SK-N-SH (cell line): Measurements from ENCODE around the gene PANX2. TPM values are rescaled to one million over a fixed set of nuclear protein-coding genes. Genes with fewer than 3 reads are reported as not detected.
A peak's percentile ranks its signal among the peaks of the same experiment; 100 is the strongest.

Experiments
- CTCF ChIA-PET: fragments of 300-600, 350-600 bp; formaldehyde crosslinking; extraction: SDS; loops from one replicate; lab custom pipeline; 2021; lab: Yijun Ruan, JAX
- POLR2A ChIA-PET: fragments of 350-600 bp; sonication (Branson Sonifier 250); formaldehyde crosslinking; extraction: SDS; loops from one replicate; lab custom pipeline; 2020; ENCODE audit warnings: antibody characterized with exemption, inconsistent platforms; lab: Yijun Ruan, JAX
- DNase-seq: peaks from one replicate; pipeline ENCODE4 v3.0.0; 2012
- H2AFZ ChIP-seq: fragments of 200-600 bp; sonication (generic); 2 replicates; pipeline ENCODE4 v1.8.1; 2016; ENCODE audit warnings: antibody characterized with exemption, mild to moderate bottlenecking, low read depth
- H3F3A ChIP-seq: fragments of 200-600 bp; sonication (generic); replicated peaks from 2 replicates; pipeline ENCODE3; 2016; ENCODE audit warnings: antibody characterized with exemption, mild to moderate bottlenecking; ENCODE audit not compliant: insufficient read depth
- H3K27ac ChIP-seq, 2 experiments: fragments of 200-500 bp in 1 of 2; fragments of 200-600 bp in 1 of 2; sonication (Bioruptor generic) in 1 of 2; sonication (generic), shearing (Covaris generic) in 1 of 2; 2 replicates each; pipeline versions ENCODE4 v1.5.1 to v1.6.1; 2014 to 2016; ENCODE audit warnings: low read depth in 2 of 2, inconsistent platforms in 1 of 2, low read length in 1 of 2, mild to moderate bottlenecking in 1 of 2, mixed read lengths in 1 of 2
- H3K27me3 ChIP-seq: fragments of 200-600 bp; sonication (generic), shearing (Covaris generic); 2 replicates; pipeline ENCODE4 v1.6.1; 2016; ENCODE audit warnings: mixed run types; ENCODE audit not compliant: insufficient read depth
- H3K36me3 ChIP-seq, 2 experiments: fragments of 200-500 bp in 1 of 2; fragments of 200-600 bp in 1 of 2; sonication (Bioruptor generic) in 1 of 2; sonication (generic) in 1 of 2; replicated peaks in 1 of 2; 2 replicates each; pipeline versions ENCODE3 to v1.5.1; 2014 to 2016; ENCODE audit warnings: low read length in 1 of 2, mild to moderate bottlenecking in 1 of 2; ENCODE audit not compliant: insufficient read depth in 2 of 2, control insufficient read depth in 1 of 2
- H3K4me1 ChIP-seq, 2 experiments: fragments of 200-500 bp in 1 of 2; fragments of 200-600 bp in 1 of 2; sonication (Bioruptor generic) in 1 of 2; sonication (generic), shearing (Covaris generic) in 1 of 2; 2 replicates each; pipeline versions ENCODE4 v1.5.1 to v1.6.1; 2014 to 2016; ENCODE audit warnings: low read depth in 1 of 2, low read length in 1 of 2, mixed run types in 1 of 2; ENCODE audit not compliant: insufficient read depth in 2 of 2, control insufficient read depth in 1 of 2
- H3K4me2 ChIP-seq: fragments of 200-600 bp; sonication (generic), shearing (Covaris generic); 2 replicates; pipeline ENCODE4 v1.6.1; 2017; ENCODE audit warnings: mixed run types
- H3K4me3 ChIP-seq, 2 experiments: fragments of 200-500 bp in 1 of 2; fragments of 200-600 bp in 1 of 2; sonication (Bioruptor generic) in 1 of 2; sonication (generic), shearing (Covaris generic) in 1 of 2; 2 replicates each; pipeline versions ENCODE4 v1.5.1 to v1.8.1; 2014 to 2016; ENCODE audit warnings: low read depth in 2 of 2, inconsistent platforms in 1 of 2, low read length in 1 of 2, mild to moderate bottlenecking in 1 of 2, mixed read lengths in 1 of 2, moderate library complexity in 1 of 2
- H3K79me2 ChIP-seq: fragments of 200-600 bp; sonication (generic); 2 replicates; pipeline ENCODE4 v1.8.1; 2017; ENCODE audit warnings: mild to moderate bottlenecking; ENCODE audit not compliant: insufficient read depth
- H3K9ac ChIP-seq: fragments of 200-600 bp; sonication (generic); 2 replicates; pipeline ENCODE4 v1.6.1; 2017; ENCODE audit warnings: mixed run types
- H3K9me2 ChIP-seq: fragments of 200-600 bp; sonication (generic); 2 replicates; pipeline ENCODE4 v1.6.1; 2017; ENCODE audit warnings: mixed run types
- H3K9me3 ChIP-seq: fragments of 200-600 bp; sonication (generic); 2 replicates; pipeline ENCODE4 v1.6.1; 2017; ENCODE audit warnings: mixed run types, mild to moderate bottlenecking, moderate library complexity
- H4K20me1 ChIP-seq: fragments of 200-600 bp; sonication (generic); 2 replicates; pipeline ENCODE4 v1.6.1; 2017; ENCODE audit warnings: mild to moderate bottlenecking, mixed run types; ENCODE audit not compliant: insufficient read depth
- ELF1 ChIP-seq: IDR thresholded peaks from 2 replicates; pipeline ENCODE4 v1.4.0; 2012
- FOSL2 ChIP-seq: IDR thresholded peaks from 2 replicates; pipeline ENCODE4 v1.4.0; 2012; ENCODE audit warnings: low read depth, mild to moderate bottlenecking, moderate library complexity, borderline replicate concordance
- GABPA ChIP-seq: IDR thresholded peaks from 2 replicates; pipeline ENCODE4 v1.4.0; 2012; ENCODE audit warnings: low read depth, mild to moderate bottlenecking
- GATA2 ChIP-seq: sonication (generic); formaldehyde crosslinking; IDR thresholded peaks from 2 replicates; pipeline ENCODE4 v1.5.0; 2020; ENCODE audit warnings: mild to moderate bottlenecking, missing genetic modification reagents
- IRF3 ChIP-seq: fragments of 150-350 bp; IDR thresholded peaks from 2 replicates; pipeline ENCODE4 v1.6.1; 2016; ENCODE audit warnings: mild to moderate bottlenecking, low read depth, low read length
- MAX ChIP-seq: IDR thresholded peaks from 2 replicates; pipeline ENCODE4 v1.4.0; 2012; ENCODE audit warnings: low read depth
- MXI1 ChIP-seq: IDR thresholded peaks from 2 replicates; pipeline ENCODE4 v1.6.1; 2012; ENCODE audit warnings: mild to moderate bottlenecking, low read depth, low read length, improper control_type of control experiment
- NRF1 ChIP-seq: IDR thresholded peaks from 2 replicates; pipeline ENCODE4 v1.6.1; 2012; ENCODE audit warnings: low read depth, mild to moderate bottlenecking, low read length
- RCOR1 ChIP-seq: fragments of 150-350 bp; IDR thresholded peaks from 2 replicates; pipeline ENCODE4 v1.6.1; 2017; ENCODE audit warnings: antibody characterized with exemption, low read length
- RFX5 ChIP-seq: IDR thresholded peaks from 2 replicates; pipeline ENCODE4 v1.6.1; 2012; ENCODE audit warnings: mild to moderate bottlenecking, improper control_type of control experiment, low read length
- SMC3 ChIP-seq: IDR thresholded peaks from 2 replicates; pipeline ENCODE4 v1.6.1; 2012; ENCODE audit warnings: low read depth, low read length, improper control_type of control experiment
- USF2 ChIP-seq: fragments of 150-350 bp; IDR thresholded peaks from 2 replicates; pipeline ENCODE4 v1.6.1; 2017; ENCODE audit warnings: antibody characterized with exemption, low read length, low read depth, borderline replicate concordance
- ZBTB33 ChIP-seq: IDR thresholded peaks from 2 replicates; pipeline ENCODE4 v1.4.0; 2012; ENCODE audit warnings: low read depth, borderline replicate concordance
- WGBS: methylation state at CpG from one replicate; pipeline ENCODE4 v1.1.6; 2017; ENCODE audit warnings: low lambda C conversion rate; 5-methylcytosine and 5-hydroxymethylcytosine counted together
- polyA plus RNA-seq, 3 experiments: library from polyadenylated mRNA; depleted of rRNA; stranded (reverse); fragments of >200 nt; gene quantifications; 2 replicates each; pipeline ENCODE4 v1.2.3, GENCODE V29; 2012
- TF ChIP-seq, protein P1 (sequence below): IDR thresholded peaks from 2 replicates; pipeline ENCODE4 v1.4.0; 2012; ENCODE audit warnings: low read depth, borderline replicate concordance

The PANX2 gene
- polyA plus RNA-seq, 1 of the 3 experiments (the other 2 are of a cell fraction), result 2.4 TPM

- no peaks in the 10 kb centered on the region for H3F3A ChIP-seq
- no peaks in the 10 kb centered on the region for H3K9me2 ChIP-seq
- no peak for DNase-seq
- 7% methylated on average over 13 of the region's 115 CpGs for WGBS
- peaks cover 0 to 15% of the 10 kb centered on the region in 2 experiments; a peak in 1 of 4 replicates for H3K4me1 ChIP-seq
- H3K4me2 ChIP-seq, result peak overlapping the region; percentile 98
- peak overlapping the region in 1 of 2 experiments; percentile 71; a peak in 1 of 4 replicates for H3K27ac ChIP-seq
- POLR2A ChIA-PET, result no interaction called here
- peaks cover 37% of the 10 kb centered on the region for H3K79me2 ChIP-seq
- TF ChIP-seq MXI1 (0 out of 2 replicates have a peak, but pooled peaks have one; percentile 30), ELF1 (no peak)
- no peaks in the 10 kb centered on the region for H3K27me3 ChIP-seq
- H2AFZ ChIP-seq, result no peak overlapping the region
- H3K36me3 ChIP-seq, result peaks cover 17 to 22% of the 10 kb centered on the region in 2 experiments
- H3K9me3 ChIP-seq, result no peaks in the 10 kb centered on the region
- peaks cover 6% of the 10 kb centered on the region for H4K20me1 ChIP-seq
- H3K4me3 ChIP-seq, result peak overlapping the region; percentile 80 to 84
- CTCF ChIA-PET, result interaction anchor here (0.6 to 2.0 kb wide), 5 partner anchors 9 to 271 kb away, joined by 3 to 5 read pairs (median 3); no protein-coding TSS in a partner anchor
- H3K9ac ChIP-seq, result peak overlapping the region; percentile 63; the same call in 1 of the 2 replicates
These were observed 30.9 kb downstream of the PANX2 start for GRCh38 chr22:50201191-50202129.

DNA sequence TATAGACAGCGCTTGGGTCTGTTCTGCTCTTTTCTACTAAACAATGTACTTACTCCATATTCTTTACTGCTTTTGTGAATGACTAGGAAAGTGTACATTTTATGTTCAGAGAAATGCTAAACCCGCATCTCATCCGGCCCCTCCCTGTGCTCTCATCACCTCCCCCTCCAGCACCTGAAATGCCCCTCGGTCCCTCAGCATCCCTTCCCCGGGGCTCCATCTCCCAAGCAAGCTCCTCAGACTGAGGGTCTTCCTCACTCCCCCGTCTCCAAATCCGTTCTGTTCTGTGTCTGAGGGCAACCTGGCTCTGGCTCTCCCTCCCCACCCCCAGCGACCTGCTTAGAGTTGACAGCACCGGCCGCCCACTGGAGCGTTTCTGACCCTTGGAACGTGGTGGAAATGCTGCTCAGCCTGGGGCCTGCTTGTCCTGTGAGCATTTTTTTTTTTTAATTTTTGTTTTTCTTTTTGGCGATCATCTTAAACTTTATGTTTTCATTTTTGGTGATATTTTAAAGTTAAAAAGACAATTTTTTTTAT lies 31.7 kb downstream of the PANX2 start:
- H3K9me2 ChIP-seq, result no peaks in the 10 kb centered on the region
- DNase-seq, result no peak
- H3K27ac ChIP-seq, result no peak overlapping the region
- H2AFZ ChIP-seq, result no peak overlapping the region
- TF ChIP-seq ZBTB33, result no peak
- no peak for TF ChIP-seq FOSL2
- no peak for TF ChIP-seq USF2
- TF ChIP-seq RCOR1, result no peak
- TF ChIP-seq GATA2 (CRISPR knock-in tag), result no peak
- TF ChIP-seq SMC3, result no peak
- TF ChIP-seq, protein P1, sequence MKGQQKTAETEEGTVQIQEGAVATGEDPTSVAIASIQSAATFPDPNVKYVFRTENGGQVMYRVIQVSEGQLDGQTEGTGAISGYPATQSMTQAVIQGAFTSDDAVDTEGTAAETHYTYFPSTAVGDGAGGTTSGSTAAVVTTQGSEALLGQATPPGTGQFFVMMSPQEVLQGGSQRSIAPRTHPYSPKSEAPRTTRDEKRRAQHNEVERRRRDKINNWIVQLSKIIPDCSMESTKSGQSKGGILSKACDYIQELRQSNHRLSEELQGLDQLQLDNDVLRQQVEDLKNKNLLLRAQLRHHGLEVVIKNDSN, result no peak
- no peak for TF ChIP-seq IRF3
- no peak for TF ChIP-seq RFX5
- TF ChIP-seq ELF1, result no peak
- TF ChIP-seq NRF1, result no peak
- TF ChIP-seq GABPA, result no peak
- no peak for TF ChIP-seq MAX
- peaks cover 21 to 24% of the 10 kb centered on the region in 2 experiments for H3K36me3 ChIP-seq
- ChIA-PET CTCF (interaction anchor here (0.6 to 2.0 kb wide), 3 partner anchors 9 to 272 kb away, joined by 3 to 5 read pairs (median 3); no protein-coding TSS in a partner anchor), POLR2A (no interaction called here)
- peak overlapping the region; percentile 63; the same call in 1 of the 2 replicates for H3K9ac ChIP-seq
- H3K9me3 ChIP-seq, result no peaks in the 10 kb centered on the region
- peaks cover 37% of the 10 kb centered on the region for H3K79me2 ChIP-seq
- peaks cover 3% of the 10 kb centered on the region for H3F3A ChIP-seq
- H3K27me3 ChIP-seq, result no peaks in the 10 kb centered on the region
- peaks cover 0 to 15% of the 10 kb centered on the region in 2 experiments; a peak in 1 of 4 replicates for H3K4me1 ChIP-seq
- peak overlapping the region; percentile 98 for H3K4me2 ChIP-seq
- H4K20me1 ChIP-seq, result peaks cover 6% of the 10 kb centered on the region
- H3K4me3 ChIP-seq, result peak overlapping the region; percentile 80 to 84
- 85% methylated on average over 13 of the region's 13 CpGs for WGBS
